CD4-positive, alpha-beta T cell treated with Interleukin-6 at 100 ng/mL for 8 hours (primary cell): ENCODE data around the gene CHRD.

Experiments
- DNase-seq: peaks from one replicate; pipeline ENCODE4 v3.0.0-alpha.2; 2020; ENCODE audit warnings: mixed read lengths, low spot score

The CHRD gene

GRCh38 chr3:184360929-184361531 lies 18.8 kb upstream of the CHRD start:
- DNase-seq: no peak

DNA sequence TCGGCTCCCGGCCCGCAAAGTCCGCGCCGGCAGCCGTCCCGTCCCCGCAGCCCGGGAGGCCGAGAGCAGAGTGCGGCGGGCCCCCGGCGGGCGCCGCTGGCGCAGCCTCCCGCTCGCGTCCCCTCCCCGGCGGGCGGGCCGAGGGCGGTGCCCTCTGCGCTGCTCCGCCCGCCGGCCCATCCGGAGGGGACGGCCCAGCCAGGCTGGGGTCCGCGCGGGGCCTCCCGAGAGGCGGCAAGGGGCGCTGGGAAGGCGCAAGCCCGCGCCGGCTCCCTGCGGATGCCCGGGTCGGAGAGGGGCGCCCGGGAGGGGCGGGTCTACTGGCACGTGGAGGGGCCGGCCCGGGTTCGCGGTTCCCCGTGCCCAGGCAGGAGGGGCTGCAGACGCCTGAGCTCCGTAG lies 18.3 kb upstream of the CHRD start, which contains the start of the genes CLCN2 and POLR2H:
Gene CLCN2 (minus strand): TSS at position 74 of the 400 bp plus-strand sequence. CDS start 126 bp downstream, outside the sequence.
Gene POLR2H (plus strand): TSS at position 179 of the 400 bp plus-strand sequence. CDS start 1,783 bp downstream, outside the sequence.
- peak; percentile 16 for DNase-seq

- peak; percentile 16 for DNase-seq
Observed at GRCh38 chr3:184361932-184362667, 17.8 kb upstream of the CHRD start.

DNA sequence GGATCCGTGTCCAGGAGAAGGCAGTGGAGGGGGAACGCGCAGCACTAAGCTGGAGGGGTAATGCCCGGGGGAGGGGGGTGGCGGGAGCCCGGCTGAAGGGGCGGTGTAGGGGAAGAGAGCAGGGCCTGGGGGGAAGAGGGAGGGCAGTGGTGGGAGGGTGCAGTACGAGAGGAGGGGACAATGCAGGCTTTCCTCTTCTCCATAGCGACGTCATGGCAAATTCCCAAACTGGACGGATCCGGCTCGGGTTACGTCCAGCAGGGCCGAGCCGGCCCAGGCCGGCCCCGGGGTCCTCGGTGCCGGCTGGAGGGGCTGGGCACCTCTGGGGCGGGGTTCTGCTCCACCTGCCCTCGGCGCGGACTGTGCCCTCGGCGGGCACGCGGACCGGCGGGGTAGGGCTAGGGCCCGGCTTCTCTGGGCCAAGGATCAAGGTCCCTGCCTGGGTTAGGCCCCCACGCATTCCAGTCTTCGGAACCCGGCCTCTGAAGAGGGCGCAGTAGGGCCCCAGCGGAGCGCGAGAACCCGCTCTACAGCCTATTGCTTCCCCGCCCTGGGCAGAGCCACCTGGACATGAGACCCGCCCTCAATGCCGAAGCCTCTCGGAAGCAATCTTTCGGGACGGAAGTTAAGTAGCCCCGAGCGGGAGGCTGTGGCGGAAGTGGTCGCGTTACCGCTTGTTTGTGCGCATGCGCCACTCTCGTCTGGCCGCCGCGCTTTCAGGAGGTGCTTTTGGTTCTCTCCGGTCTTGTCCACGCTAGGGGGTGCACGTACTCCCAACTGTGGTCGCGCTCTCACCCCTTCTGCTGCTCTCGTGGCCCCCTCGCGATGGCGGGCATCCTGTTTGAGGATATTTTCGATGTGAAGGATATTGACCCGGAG lies 16.9 kb upstream of the CHRD start:
- DNase-seq: peak; percentile 95

- no peak for DNase-seq
Observed at GRCh38 chr3:184366619-184367289, 13.1 kb upstream of the CHRD start.

- DNase-seq: no peak
Observed at GRCh38 chr3:184368116-184368515, 11.7 kb upstream of the CHRD start.

- DNase-seq: no peak
Observed at GRCh38 chr3:184368586-184369183, 11.2 kb upstream of the CHRD start.

DNA sequence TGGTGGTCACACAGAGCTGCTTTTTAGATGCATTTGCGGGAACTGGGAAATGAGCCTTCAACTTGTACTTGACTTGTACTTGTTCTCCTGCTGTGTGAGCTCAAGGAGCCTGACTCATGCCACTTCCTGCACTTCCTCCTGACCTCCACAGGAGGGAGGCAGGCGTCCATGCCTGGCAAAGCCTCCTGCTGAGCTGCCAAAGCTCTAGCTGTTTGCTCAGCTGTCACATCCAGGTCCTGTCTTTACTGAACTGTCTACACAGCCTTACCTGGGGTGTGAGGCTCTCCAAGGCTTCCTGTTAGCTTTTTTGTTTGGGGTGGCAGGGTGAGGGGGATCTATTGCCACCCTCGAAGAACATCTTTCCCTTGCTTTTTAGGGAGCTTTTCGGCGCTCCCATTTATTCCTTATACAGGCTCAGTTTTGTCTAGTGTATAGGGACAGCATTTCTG lies 8.3 kb upstream of the CHRD start:
- peak; percentile 68 for DNase-seq

DNA sequence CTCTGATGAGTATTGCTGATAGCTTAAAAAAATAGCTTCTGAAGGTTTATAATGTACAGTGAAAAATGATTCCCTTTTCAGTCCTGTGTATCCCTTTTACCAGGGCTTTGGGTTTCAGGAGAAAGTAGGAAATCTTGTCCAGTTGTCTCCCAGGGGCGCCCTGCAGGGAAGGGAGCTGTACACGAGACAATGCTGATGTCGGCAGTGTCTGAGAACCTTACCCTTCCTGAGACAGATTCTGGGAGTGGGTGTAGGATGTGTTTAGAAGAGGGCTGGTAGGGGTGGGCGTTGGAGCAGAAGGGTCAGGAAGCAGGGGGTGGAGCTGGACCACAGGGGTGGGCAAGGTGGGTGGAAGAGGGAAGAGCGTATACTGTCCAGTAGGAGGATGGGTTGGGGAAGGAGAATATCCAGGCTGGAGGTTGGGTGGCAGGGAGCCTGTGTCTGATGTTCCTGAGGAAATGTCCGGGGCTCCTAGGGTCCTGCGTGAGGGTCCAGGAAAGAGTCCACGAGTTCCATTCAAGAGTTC lies 7.5 kb upstream of the CHRD start:
- DNase-seq: no peak

GRCh38 chr3:184372911-184373310 lies 6.9 kb upstream of the CHRD start:
- DNase-seq: no peak

GRCh38 chr3:184373422-184373821 lies 6.4 kb upstream of the CHRD start:
- DNase-seq: no peak

DNA sequence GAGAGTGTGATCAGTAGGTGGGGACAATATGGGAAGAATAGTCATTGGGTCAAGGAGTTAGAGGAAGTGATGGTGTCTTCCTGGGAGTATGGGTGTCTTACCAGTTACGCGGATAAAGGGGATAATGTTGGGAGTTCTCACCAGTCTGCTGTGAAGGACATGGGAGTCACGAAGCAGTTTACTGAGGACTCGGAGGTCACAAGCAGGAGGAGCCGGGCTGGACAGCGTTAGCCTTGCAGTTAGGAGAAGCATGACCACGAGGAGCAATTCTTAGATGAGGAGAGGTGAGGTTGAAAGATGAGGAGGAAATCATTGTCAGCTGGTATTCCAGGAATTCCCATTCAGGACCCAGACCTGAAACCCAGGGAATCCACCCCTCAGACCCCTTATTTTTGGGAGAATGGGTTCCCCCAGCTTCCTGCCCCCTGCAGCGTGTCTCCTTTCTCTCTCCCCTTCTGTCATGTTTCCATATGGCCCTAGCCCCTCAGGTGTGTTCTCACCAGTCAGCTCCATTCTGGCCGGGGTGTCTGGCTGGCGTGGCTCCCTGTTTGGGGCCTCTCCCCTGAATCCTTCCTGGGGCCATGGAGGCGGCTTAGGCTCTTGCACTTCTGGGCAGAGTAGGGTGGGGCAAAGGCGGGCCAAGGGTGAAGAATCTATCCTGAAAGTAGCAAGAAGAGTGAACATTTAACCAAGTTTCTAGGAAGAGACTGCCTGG lies 4.0 kb upstream of the CHRD start:
- DNase-seq: no peak

DNA sequence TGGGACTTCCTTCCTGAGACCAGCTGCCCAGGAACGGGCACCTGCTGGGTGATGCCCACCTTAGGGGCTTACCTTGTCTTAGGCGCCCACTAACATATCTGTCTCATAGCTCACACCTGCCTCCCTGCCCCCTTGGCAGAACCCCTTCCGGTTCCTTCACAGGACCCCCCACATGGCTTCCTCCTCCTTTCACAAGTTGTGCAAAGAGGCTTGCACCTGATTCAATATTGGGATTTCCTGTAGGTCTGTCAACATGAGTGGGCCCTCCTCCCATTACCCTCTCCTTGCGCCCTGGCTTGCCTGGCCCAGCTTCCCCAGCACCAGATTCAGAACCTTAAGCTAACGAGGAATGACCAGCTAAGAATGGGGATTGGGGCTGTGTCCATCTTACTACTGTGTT lies 2.5 kb upstream of the CHRD start:
- no peak for DNase-seq

GRCh38 chr3:184377882-184378445 lies 1.9 kb upstream of the CHRD start, which contains the start of gene THPO:
THPO (minus strand) TSS chr3:184378207; CDS start chr3:184376259, 1,948 bp downstream.
- no peak for DNase-seq

DNA sequence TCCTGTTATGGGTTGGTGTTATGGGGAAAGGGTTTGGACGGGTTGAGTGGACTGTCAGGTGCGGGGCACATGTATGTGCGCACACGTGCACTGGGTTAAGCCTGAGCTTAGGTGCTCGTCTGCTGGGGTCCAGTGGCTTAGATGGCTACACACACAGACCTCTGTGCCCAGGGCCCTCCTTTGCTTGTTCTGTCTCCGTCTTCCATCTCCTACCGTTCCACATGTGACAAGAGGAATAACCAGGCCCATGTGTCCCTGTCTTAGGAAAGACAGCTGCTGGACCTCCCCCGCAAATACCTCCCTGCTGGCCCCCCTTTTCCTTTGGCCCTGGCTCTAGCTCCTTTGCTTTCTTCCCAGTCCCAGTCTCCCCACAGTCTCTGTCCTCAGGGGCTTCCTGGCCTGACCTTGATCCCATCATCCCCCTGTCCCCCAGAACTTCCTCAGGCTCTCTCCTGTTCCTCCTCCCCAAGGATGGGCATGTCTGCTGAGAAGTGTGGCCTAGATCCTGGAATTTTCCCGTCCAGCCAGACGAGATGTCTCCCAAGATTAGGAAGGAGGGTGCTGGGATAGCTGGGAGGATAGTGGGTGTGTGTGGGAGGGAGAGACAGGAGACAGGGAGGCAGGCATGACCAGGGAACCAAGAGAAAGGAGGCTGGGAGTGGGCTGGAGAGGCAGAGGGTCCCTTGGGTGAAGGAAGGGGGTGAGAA lies 1.1 kb upstream of the CHRD start:
- no peak for DNase-seq

GRCh38 chr3:184380185-184380626 lies 352 bp downstream of the CHRD start:
- DNase-seq: no peak

- DNase-seq: no peak
Observed at GRCh38 chr3:184380627-184381260, 890 bp downstream of the CHRD start.

DNA sequence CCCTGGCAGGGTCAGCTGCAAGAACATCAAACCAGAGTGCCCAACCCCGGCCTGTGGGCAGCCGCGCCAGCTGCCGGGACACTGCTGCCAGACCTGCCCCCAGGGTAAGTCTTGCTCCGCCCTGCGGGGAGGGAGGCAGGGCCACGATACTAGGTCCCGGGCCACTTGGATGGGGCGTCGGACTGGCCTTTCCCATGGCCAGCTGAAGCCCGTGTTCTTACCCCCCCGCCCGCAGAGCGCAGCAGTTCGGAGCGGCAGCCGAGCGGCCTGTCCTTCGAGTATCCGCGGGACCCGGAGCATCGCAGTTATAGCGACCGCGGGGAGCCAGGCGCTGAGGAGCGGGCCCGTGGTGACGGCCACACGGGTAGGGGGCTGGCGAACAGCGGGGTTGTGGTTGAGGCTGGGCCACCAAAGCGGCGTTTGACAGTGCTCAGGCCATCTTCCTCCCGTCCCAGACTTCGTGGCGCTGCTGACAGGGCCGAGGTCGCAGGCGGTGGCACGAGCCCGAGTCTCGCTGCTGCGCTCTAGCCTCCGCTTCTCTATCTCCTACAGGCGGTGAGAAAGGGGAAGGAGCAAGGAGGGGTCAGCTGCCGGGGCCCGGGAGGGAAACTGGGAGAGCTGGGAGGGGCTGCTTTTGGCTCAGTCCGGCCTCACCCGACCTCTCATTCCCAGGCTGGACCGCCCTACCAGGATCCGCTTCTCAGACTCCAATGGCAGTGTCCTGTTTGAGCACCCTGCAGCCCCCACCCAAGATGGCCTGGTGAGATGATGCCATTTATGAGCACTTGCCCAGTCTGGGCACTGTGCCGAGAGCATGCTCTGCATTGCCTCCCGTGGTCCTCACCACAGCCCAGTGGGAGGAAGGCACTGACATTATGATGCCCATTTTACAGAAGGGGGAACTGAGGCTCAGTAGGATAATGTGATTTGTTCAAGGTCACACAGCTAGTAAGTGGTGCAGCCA lies 1.7 kb downstream of the CHRD start:
- no peak for DNase-seq
